OCI-LY3 (cell line): ENCODE results near the gene PRKG2.

Source experiments
- H2AFZ ChIP-seq: fragments of 200-600, 300-600 bp; shearing (Covaris generic); 2 replicates; pipeline ENCODE4 v1.6.0; 2014; ENCODE audit warnings: antibody characterized with exemption, low read depth, low read length
- H3K27ac ChIP-seq: fragments of 200-600, 300-600 bp; sonication (generic); 2 replicates; pipeline ENCODE4 v1.5.1; 2014; ENCODE audit warnings: mild to moderate bottlenecking, low read length, moderate library complexity, mixed read lengths
- H3K27me3 ChIP-seq: fragments of 200-600, 300-600 bp; sonication (generic); 2 replicates; pipeline ENCODE4 v1.6.1; 2014; ENCODE audit warnings: low read depth, low read length, mixed read lengths
- H3K36me3 ChIP-seq: fragments of 200-600, 300-600 bp; sonication (generic); replicated peaks from 2 replicates; pipeline ENCODE3; 2014; ENCODE audit warnings: low read depth, low read length, mixed read lengths
- H3K4me1 ChIP-seq: fragments of 300-600, 200-600 bp; sonication (generic); 2 replicates; pipeline ENCODE4 v1.6.1; 2014; ENCODE audit warnings: low read length, mixed read lengths
- H3K4me2 ChIP-seq: fragments of 200-600, 300-600 bp; sonication (generic); 2 replicates; pipeline ENCODE4 v1.6.1; 2014; ENCODE audit warnings: low read length, mixed read lengths
- H3K4me3 ChIP-seq: fragments of 300-600, 200-600 bp; sonication (generic); 2 replicates; pipeline ENCODE4 v1.5.1; 2014; ENCODE audit warnings: antibody characterized with exemption, mild to moderate bottlenecking, low read length, moderate library complexity
- H3K79me2 ChIP-seq: fragments of 300-600, 200-600 bp; shearing (Covaris generic); 2 replicates; pipeline ENCODE4 v1.6.1; 2014; ENCODE audit warnings: mild to moderate bottlenecking, low read length, mixed read lengths
- H3K9ac ChIP-seq: fragments of 300-600, 200-600 bp; shearing (Covaris generic); 2 replicates; pipeline ENCODE4 v1.6.0; 2014; ENCODE audit warnings: mild to moderate bottlenecking, low read length, moderate library complexity
- H3K9me3 ChIP-seq: fragments of 200-600, 300-600 bp; shearing (Covaris generic); 2 replicates; pipeline ENCODE4 v1.6.1; 2014; ENCODE audit warnings: low read length, mixed read lengths; ENCODE audit not compliant: insufficient read depth
- H4K20me1 ChIP-seq: fragments of 200-600, 300-600 bp; sonication (generic); 2 replicates; pipeline ENCODE4 v1.6.1; 2016; ENCODE audit warnings: low read length, mixed read lengths; ENCODE audit not compliant: insufficient read depth
- EZH2phosphoT487 ChIP-seq: fragments of 200-600 bp; shearing (Covaris generic); IDR thresholded peaks from 2 replicates; pipeline ENCODE4 v1.6.1; 2018; ENCODE audit warnings: antibody characterized with exemption, mixed run types, low read depth
- TF ChIP-seq, protein P1 (sequence below): fragments of 200-600, 300-600 bp; sonication (generic); IDR thresholded peaks from 2 replicates; pipeline ENCODE4 v1.5.1; 2014; ENCODE audit warnings: antibody characterized with exemption, low read length, low read depth

Gene PRKG2

GRCh38 chr4:81152839-81153713 is 61.9 kb downstream of the PRKG2 start:
- peak overlapping the region; percentile 56 for H3K4me2 ChIP-seq

DNA sequence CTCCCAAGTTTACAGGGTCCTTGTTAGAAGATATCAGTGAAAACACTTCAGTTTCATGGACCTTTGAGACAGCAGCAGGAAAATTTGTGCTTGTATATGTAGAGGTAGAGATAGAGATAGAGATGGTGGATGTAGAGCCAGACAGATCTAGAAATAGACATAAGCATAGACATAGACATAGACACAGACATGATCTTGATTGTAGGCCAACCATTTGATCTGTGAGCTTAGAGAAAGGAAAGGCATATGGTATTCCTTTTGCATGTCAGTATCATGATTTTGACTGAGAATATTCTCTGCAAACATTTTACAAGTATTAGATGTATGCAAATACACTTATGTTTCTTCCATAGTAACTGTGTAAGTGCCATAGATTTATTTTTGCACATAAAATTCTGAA is 65.0 kb downstream of the PRKG2 start:
- no peaks in the 10 kb centered on the region for H3K36me3 ChIP-seq
- no peak for TF ChIP-seq EZH2phosphoT487
- TF ChIP-seq, protein P1, sequence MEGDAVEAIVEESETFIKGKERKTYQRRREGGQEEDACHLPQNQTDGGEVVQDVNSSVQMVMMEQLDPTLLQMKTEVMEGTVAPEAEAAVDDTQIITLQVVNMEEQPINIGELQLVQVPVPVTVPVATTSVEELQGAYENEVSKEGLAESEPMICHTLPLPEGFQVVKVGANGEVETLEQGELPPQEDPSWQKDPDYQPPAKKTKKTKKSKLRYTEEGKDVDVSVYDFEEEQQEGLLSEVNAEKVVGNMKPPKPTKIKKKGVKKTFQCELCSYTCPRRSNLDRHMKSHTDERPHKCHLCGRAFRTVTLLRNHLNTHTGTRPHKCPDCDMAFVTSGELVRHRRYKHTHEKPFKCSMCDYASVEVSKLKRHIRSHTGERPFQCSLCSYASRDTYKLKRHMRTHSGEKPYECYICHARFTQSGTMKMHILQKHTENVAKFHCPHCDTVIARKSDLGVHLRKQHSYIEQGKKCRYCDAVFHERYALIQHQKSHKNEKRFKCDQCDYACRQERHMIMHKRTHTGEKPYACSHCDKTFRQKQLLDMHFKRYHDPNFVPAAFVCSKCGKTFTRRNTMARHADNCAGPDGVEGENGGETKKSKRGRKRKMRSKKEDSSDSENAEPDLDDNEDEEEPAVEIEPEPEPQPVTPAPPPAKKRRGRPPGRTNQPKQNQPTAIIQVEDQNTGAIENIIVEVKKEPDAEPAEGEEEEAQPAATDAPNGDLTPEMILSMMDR: no peak
- H3K27me3 ChIP-seq: no peaks in the 10 kb centered on the region
- no peaks in the 10 kb centered on the region for H3K79me2 ChIP-seq
- H3K9ac ChIP-seq: no peak overlapping the region
- H3K4me3 ChIP-seq: no peak overlapping the region
- no peaks in the 10 kb centered on the region for H3K4me1 ChIP-seq
- no peak overlapping the region for H3K27ac ChIP-seq
- H4K20me1 ChIP-seq: no peaks in the 10 kb centered on the region
- H3K4me2 ChIP-seq: no peak overlapping the region
- no peaks in the 10 kb centered on the region for H3K9me3 ChIP-seq
- no peak overlapping the region for H2AFZ ChIP-seq

More at GRCh38 chr4:81152839-81153713, 61.9 kb downstream of the PRKG2 start:
- Histone ChIP-seq H4K20me1 (no peaks in the 10 kb centered on the region), H3K27me3 (no peaks in the 10 kb centered on the region), H3K9me3 (no peaks in the 10 kb centered on the region), H2AFZ (peak overlapping the region; percentile 80), H3K79me2 (no peaks in the 10 kb centered on the region), H3K4me1 (no peaks in the 10 kb centered on the region), H3K9ac (peak overlapping the region; percentile 62), H3K4me3 (peak overlapping the region; percentile 83), H3K36me3 (no peaks in the 10 kb centered on the region), H3K27ac (no peak overlapping the region)
- TF ChIP-seq EZH2phosphoT487: no peak
- TF ChIP-seq, protein P1: no peak

GRCh38 chr4:81148576-81148975 is 66.4 kb downstream of the PRKG2 start:
- Histone ChIP-seq H3K9ac (no peak overlapping the region), H3K4me2 (no peak overlapping the region), H3K27me3 (no peaks in the 10 kb centered on the region), H3K4me3 (no peak overlapping the region), H3K4me1 (no peaks in the 10 kb centered on the region), H3K36me3 (no peaks in the 10 kb centered on the region), H3K9me3 (no peaks in the 10 kb centered on the region), H3K79me2 (no peaks in the 10 kb centered on the region), H2AFZ (no peak overlapping the region), H3K27ac (no peak overlapping the region), H4K20me1 (no peaks in the 10 kb centered on the region)
- TF ChIP-seq, protein P1: no peak
- no peak for TF ChIP-seq EZH2phosphoT487

DNA sequence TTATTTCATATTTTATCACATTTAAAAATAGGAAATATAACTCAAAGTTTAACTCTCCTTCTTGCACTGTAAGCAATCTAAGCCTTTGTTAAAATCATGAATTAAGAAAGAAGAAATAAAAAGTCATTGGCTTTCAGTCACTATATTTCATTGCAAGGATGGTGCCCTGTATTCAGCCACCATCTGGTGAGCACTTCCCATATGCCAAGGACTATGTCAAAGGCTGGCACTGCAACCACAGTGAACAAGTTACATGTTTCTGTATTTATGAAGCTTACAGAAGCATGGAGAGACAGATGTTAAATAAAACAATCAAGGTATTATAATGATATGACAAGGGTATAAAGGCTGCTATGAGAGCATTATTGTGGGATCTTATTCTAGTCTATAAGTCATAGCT is 68.6 kb downstream of the PRKG2 start:
- no peak overlapping the region for H3K4me3 ChIP-seq
- H3K27ac ChIP-seq: no peak overlapping the region
- H3K9ac ChIP-seq: no peak overlapping the region
- no peaks in the 10 kb centered on the region for H3K27me3 ChIP-seq
- H2AFZ ChIP-seq: no peak overlapping the region
- no peaks in the 10 kb centered on the region for H3K79me2 ChIP-seq
- H4K20me1 ChIP-seq: no peaks in the 10 kb centered on the region
- no peak overlapping the region for H3K4me2 ChIP-seq
- no peaks in the 10 kb centered on the region for H3K36me3 ChIP-seq
- TF ChIP-seq, protein P1: no peak
- no peak for TF ChIP-seq EZH2phosphoT487
- H3K9me3 ChIP-seq: no peaks in the 10 kb centered on the region
- peaks cover 5% of the 10 kb centered on the region for H3K4me1 ChIP-seq
